ENCODE measurements around the gene RBM38. TPM values are rescaled to one million over a fixed set of nuclear protein-coding genes. Genes with fewer than 3 reads are reported as not detected.
A peak's percentile ranks its signal among the peaks of the same experiment; 100 is the strongest.

Gene RBM38
- total RNA-seq, 1 experiment from 2014 or later = 39.2 TPM

GRCh38 chr20:57397693-57398108 is 6.5 kb downstream of the RBM38 start:
- H3K36me3 Mint-ChIP-seq (ENCODE audit: insufficient read depth, unreplicated experiment) = peaks cover 31% of the 10 kb centered on the region
- no peaks in the 10 kb centered on the region for H3K27me3 Mint-ChIP-seq (ENCODE audit: insufficient read depth, unreplicated experiment)
- BruUV-seq (replicated peaks) = no TSS peak
- ChIA-PET POLR2A (no interaction called here), CTCF (no interaction called here)
- H3K4me1 Mint-ChIP-seq (ENCODE audit: low read depth, unreplicated experiment) = peaks cover 7% of the 10 kb centered on the region
- Histone ChIP-seq H3K36me3 (ENCODE audit: control insufficient read depth, insufficient read depth, low read length) (peaks cover 19% of the 10 kb centered on the region), H3K9me3 (no peaks in the 10 kb centered on the region), H3K4me3 (ENCODE audit: low read depth, low read length) (no peak overlapping the region), H3K27me3 (replicated peaks; ENCODE audit: control insufficient read depth, insufficient read depth, low read length) (no peaks in the 10 kb centered on the region), H3K4me1 (no peaks in the 10 kb centered on the region)
- no peak overlapping the region for H3K27ac Mint-ChIP-seq (ENCODE audit: unreplicated experiment)
- no peaks in the 10 kb centered on the region for H3K9me3 Mint-ChIP-seq (ENCODE audit: unreplicated experiment)
- intact Hi-C loops (cut with micrococcal nuclease; ENCODE audit: unreplicated experiment) = no loop called here
- H3K4me3 Mint-ChIP-seq (ENCODE audit: unreplicated experiment) = no peak overlapping the region
- no peak for DNase-seq
- TF ChIP-seq CTCF (IDR thresholded peaks at IDR 0.05; ENCODE audit: insufficient read depth in 1 of 2, low read depth in 1 of 2, low read length in 1 of 2, severe bottlenecking in 1 of 2, unreplicated experiment in 1 of 2) = no peak

GRCh38 chr20:57398231-57398821 is 7.1 kb downstream of the RBM38 start:
- Mint-ChIP-seq H3K9me3 (ENCODE audit: unreplicated experiment) (no peaks in the 10 kb centered on the region), H3K36me3 (ENCODE audit: insufficient read depth, unreplicated experiment) (peaks cover 24% of the 10 kb centered on the region), H3K4me3 (ENCODE audit: unreplicated experiment) (no peak overlapping the region), H3K27ac (ENCODE audit: unreplicated experiment) (no peak overlapping the region), H3K27me3 (ENCODE audit: insufficient read depth, unreplicated experiment) (no peaks in the 10 kb centered on the region), H3K4me1 (ENCODE audit: low read depth, unreplicated experiment) (peaks cover 7% of the 10 kb centered on the region)
- Histone ChIP-seq H3K36me3 (ENCODE audit: control insufficient read depth, insufficient read depth, low read length) (peaks cover 18% of the 10 kb centered on the region), H3K4me1 (no peaks in the 10 kb centered on the region), H3K27me3 (replicated peaks; ENCODE audit: control insufficient read depth, insufficient read depth, low read length) (no peaks in the 10 kb centered on the region), H3K9me3 (no peaks in the 10 kb centered on the region), H3K4me3 (ENCODE audit: low read depth, low read length) (no peak overlapping the region)
- POLR2A ChIA-PET = no interaction called here
- no peak for DNase-seq
- no peak for TF ChIP-seq CTCF (IDR thresholded peaks at IDR 0.05; ENCODE audit: insufficient read depth in 1 of 2, low read depth in 1 of 2, low read length in 1 of 2, severe bottlenecking in 1 of 2, unreplicated experiment in 1 of 2)
- CTCF ChIA-PET = no interaction called here
- intact Hi-C loops (cut with micrococcal nuclease; ENCODE audit: unreplicated experiment) = no loop called here
- no TSS peak for BruUV-seq (replicated peaks)

GRCh38 chr20:57398901-57399535 is 7.8 kb downstream of the RBM38 start:
- Histone ChIP-seq H3K4me3 (ENCODE audit: low read depth, low read length) (no peak overlapping the region), H3K36me3 (ENCODE audit: control insufficient read depth, insufficient read depth, low read length) (peaks cover 14% of the 10 kb centered on the region), H3K4me1 (no peaks in the 10 kb centered on the region), H3K9me3 (no peaks in the 10 kb centered on the region), H3K27me3 (replicated peaks; ENCODE audit: control insufficient read depth, insufficient read depth, low read length) (no peaks in the 10 kb centered on the region)
- no TSS peak for BruUV-seq (replicated peaks)
- ChIA-PET CTCF (no interaction called here), POLR2A (no interaction called here)
- TF ChIP-seq CTCF (IDR thresholded peaks at IDR 0.05; ENCODE audit: insufficient read depth in 1 of 2, low read depth in 1 of 2, low read length in 1 of 2, severe bottlenecking in 1 of 2, unreplicated experiment in 1 of 2) = no peak
- H3K27me3 Mint-ChIP-seq (ENCODE audit: insufficient read depth, unreplicated experiment) = no peaks in the 10 kb centered on the region
- no peak overlapping the region for H3K4me3 Mint-ChIP-seq (ENCODE audit: unreplicated experiment)
- H3K27ac Mint-ChIP-seq (ENCODE audit: unreplicated experiment) = peak overlapping the region; percentile 47
- intact Hi-C loops (cut with micrococcal nuclease; ENCODE audit: unreplicated experiment) = no loop called here
- no peak for DNase-seq
- no peaks in the 10 kb centered on the region for H3K9me3 Mint-ChIP-seq (ENCODE audit: unreplicated experiment)
- H3K4me1 Mint-ChIP-seq (ENCODE audit: low read depth, unreplicated experiment) = peaks cover 2% of the 10 kb centered on the region
- peaks cover 25% of the 10 kb centered on the region for H3K36me3 Mint-ChIP-seq (ENCODE audit: insufficient read depth, unreplicated experiment)

All from Caco-2 (cell line).